Measurements from ENCODE around the gene MFN2.

- TF ChIP-seq POLR2A (IDR thresholded peaks at IDR 0.05): no peak
- no peak for TF ChIP-seq CTCF (IDR thresholded peaks at IDR 0.05)
Measured at GRCh38 chr1:12006167-12006921, 26.1 kb downstream of the MFN2 start.
